HG03469 (cell line): ENCODE data around the gene KLHDC4.

Experiments
- ATAC-seq: cut with Tn5 transposase; IDR thresholded peaks from one replicate; pipeline ENCODE4 v1.9.1; 2021; ENCODE audit warnings: mild to moderate bottlenecking, moderate library complexity, moderate number of reproducible peaks; ENCODE audit not compliant: unreplicated experiment

Gene KLHDC4

GRCh38 chr16:87662254-87663204 lies 103.3 kb downstream of the KLHDC4 start:
- ATAC-seq: no peak

- ATAC-seq: no peak
Measured at GRCh38 chr16:87661561-87661960, 104.2 kb downstream of the KLHDC4 start.

- ATAC-seq: no peak
Measured at GRCh38 chr16:87658564-87659225, 107.1 kb downstream of the KLHDC4 start.
